Cardiac septum (tissue), 1 donor: ENCODE results near the gene TWNK. TPM values are rescaled to one million over a fixed set of nuclear protein-coding genes. Genes with fewer than 3 reads are reported as not detected.
"Not testable (repeated sequence)": the region's sequence is repeated elsewhere in the genome, so short reads cannot be mapped to it uniquely, and the experiment has no call there.

Experiments used
- DNase-seq: peaks from one replicate; pipeline ENCODE4 v3.0.0-alpha.2; 2020; ENCODE audit warnings: low spot score
- intact Hi-C: fragments of 100-400 bp; cut with DNase I; formaldehyde crosslinking; loops from one replicate; pipeline ENCODE4 v1.14.0; 2022
- total RNA-seq: library from RNA; stranded (reverse); fragmentation: NEBNext Ultra II Directional; extraction: Animal tissue kit (Norgen Biotek cat#: 25700); gene quantifications from one replicate; pipeline ENCODE4 v1.2.1, GENCODE V29; 2021
- donor health status: DM: no; HTN: no; CAD: no.

TWNK gene
- total RNA-seq, 1 donor from 2014 or later, result 5.2 TPM

GRCh38 chr10:100972115-100972903 is 15.0 kb upstream of the TWNK start:
- DNase-seq, result no peak
- intact Hi-C loops, result no loop called here

DNA sequence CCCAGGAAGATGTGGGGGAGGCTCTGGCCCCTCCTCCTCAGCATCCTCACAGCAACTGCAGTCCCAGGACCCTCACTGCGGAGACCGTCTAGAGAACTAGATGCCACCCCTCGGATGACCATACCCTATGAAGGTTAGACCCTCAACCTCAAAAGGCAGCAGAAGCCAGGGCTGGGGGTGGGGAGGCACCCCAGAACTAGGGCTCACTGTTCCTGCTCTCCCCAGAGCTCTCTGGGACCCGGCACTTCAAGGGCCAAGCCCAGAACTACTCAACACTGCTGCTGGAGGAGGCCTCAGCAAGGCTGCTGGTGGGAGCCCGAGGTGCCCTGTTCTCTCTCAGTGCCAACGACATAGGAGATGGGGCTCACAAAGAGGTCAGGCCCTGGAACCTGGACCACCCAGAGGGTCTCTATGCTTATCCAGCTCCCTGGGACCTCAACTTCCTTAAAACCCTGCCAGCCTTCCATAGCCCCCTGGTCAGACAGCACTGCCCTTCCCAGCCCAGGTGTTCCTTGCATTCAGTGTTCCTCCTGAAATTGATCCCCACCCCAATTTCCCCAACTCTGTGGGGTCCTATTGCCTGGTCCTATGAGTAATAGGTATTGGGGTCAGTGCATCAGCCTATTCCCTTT is 14.3 kb upstream of the TWNK start:
- intact Hi-C loops, result no loop called here
- no peak for DNase-seq

GRCh38 chr10:100975397-100975796 is 11.9 kb upstream of the TWNK start:
- intact Hi-C loops, DNase-seq: not testable (repeated sequence)

DNA sequence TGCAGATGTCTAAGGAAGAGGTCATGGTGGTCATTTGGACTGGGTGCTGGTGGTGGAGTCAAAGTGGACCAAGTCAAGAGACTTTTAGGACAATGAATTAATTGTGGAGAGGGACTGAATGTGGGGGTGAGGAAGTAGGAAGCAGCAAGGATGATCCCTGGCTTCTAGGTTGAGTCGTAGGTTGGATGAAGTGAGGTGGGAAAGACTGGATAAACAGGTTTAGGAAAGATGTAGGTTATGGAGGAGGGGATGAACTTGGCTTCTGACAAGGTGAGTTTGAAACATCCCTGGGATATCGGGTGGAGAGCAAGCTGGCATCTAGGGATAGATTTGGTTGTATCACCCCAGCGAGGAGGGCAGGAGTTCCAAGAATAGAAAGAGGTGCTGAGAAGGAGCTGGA is 10.4 kb upstream of the TWNK start:
- DNase-seq, result no peak
- intact Hi-C loops, result no loop called here

DNA sequence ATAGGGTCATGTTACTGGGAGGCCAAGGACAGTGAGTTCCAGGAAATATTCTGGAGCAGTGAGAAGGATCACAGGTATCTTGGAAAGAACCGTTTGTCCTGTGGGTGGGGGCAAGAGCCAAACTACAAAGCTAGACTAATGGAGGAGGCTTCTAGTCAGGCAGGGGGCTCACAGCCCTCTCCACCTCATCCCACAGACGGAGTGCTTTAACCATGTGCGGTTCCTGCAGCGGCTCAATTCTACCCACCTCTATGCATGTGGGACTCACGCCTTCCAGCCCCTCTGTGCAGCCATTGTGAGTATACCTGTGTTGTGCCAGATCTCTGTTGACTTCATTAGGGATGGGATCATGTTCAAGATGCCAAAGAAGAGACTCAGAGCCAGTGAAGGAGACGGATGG is 9.9 kb upstream of the TWNK start:
- no peak for DNase-seq
- intact Hi-C loops, result no loop called here

DNA sequence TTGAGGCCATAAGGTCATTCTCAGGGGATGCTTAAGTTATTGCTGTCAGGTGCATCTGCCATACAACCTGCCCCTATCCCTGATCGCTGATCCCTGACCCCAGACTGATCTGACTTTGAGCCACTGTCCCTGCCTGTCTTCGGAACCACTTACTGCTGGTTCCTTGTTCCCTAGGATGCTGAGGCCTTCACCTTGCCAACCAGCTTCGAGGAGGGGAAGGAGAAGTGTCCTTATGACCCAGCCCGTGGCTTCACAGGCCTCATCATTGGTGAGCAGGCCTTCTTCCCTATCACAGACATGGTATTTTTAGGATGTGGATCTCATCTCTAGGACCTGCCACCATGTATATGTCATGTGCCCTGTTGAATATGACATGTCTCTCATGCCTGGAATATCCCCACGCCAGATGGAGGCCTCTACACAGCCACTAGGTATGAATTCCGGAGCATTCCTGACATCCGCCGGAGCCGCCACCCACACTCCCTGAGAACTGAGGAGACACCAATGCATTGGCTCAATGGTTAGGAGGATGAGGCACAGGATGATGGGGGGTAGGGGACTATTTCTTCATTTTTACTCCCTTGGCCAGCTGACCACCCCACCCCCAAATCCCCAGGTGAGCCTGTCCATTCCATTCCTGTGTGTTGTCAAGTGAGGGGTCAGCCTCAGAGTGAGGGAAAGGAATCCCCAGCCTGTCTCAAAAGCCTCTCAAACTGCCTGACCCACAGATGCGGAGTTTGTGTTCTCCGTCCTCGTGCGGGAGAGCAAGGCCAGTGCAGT is 9.0 kb upstream of the TWNK start:
- intact Hi-C loops, result no loop called here
- no peak for DNase-seq

- intact Hi-C loops, result no loop called here
- DNase-seq, result no peak
Observed at GRCh38 chr10:100978901-100979195, 8.5 kb upstream of the TWNK start.

DNA sequence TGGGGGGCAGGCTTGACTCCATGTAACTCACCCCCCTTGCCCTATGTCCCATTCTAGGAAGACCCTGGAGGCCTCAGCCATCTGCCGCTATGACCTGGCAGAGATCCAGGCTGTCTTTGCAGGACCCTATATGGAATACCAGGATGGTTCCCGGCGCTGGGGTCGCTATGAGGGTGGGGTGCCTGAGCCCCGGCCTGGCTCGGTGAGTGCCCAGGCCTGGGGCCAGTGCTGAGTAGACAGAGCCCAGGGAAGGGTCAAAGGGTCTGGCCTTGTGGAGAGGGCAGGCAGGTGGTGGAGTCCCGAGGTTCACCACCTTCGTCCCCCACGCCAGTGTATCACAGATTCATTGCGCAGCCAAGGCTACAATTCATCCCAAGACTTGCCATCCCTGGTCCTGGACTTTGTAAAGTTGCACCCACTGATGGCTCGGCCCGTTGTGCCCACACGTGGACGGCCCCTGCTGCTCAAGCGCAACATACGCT is 7.5 kb upstream of the TWNK start:
- intact Hi-C loops, result no loop called here
- DNase-seq, result peak; percentile 64

GRCh38 chr10:100980311-100980710 is 7.0 kb upstream of the TWNK start:
- intact Hi-C loops, result no loop called here
- DNase-seq, result peak; percentile 54

DNA sequence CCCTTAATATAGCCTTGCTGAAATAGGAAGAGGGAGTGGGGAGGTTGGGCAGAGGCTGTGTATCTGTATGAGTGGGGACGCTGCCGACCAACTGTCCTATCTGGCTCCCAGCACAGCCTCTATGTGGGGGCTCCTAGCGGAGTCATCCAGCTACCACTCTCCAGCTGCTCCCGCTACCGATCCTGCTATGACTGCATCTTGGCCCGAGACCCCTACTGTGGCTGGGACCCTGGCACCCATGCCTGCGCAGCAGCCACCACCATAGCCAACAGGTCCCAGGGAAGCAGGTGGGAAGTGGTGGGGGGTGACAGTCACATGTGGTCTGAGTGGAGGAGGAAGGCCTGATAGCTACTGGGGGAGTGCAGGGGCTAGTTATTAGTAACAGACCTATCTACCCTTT is 6.6 kb upstream of the TWNK start:
- DNase-seq, result peak; percentile 51

GRCh38 chr10:100981178-100981772 is 6.1 kb upstream of the TWNK start:
- DNase-seq, result peak; percentile 3
- intact Hi-C loops, result no loop called here

More for the DNA sequence above, 6.6 kb upstream of the TWNK start:
- intact Hi-C loops, result no loop called here

DNA sequence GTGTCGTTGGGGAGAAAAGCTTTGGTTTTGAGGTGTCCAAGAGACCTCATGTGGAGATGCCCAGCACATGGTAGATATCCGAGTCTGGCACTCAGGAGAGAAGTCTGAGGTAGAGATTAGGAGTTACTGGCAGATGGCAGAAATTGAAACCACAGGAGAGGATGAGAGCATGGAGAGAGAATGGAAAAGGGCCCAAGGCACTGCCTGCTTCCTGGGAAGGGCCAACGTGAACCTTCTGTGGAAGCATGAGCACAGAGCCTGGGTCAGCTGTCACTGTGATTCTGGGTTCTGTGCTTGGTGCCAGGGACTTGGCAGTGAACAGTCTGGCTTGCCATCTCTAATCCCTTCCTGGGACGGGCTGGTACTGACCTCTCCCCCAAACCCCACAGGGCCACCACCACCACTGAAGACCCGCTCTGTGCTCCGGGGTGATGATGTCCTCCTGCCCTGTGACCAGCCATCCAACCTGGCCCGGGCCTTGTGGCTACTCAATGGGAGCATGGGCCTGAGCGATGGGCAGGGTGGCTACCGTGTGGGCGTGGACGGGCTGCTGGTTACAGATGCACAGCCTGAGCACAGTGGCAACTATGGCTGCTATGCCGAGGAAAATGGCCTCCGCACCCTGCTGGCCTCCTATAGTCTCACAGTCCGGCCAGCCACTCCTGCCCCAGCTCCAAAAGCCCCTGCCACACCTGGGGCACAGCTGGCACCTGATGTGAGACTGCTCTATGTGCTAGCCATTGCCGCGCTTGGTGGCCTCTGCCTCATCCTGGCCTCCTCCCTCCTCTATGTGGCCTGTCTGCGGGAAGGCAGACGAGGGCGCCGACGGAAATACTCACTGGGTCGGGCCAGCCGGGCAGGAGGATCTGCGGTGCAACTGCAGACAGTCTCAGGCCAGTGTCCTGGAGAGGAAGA is 4.2 kb upstream of the TWNK start:
- intact Hi-C loops, result no loop called here
- peak; percentile 74 for DNase-seq

DNA sequence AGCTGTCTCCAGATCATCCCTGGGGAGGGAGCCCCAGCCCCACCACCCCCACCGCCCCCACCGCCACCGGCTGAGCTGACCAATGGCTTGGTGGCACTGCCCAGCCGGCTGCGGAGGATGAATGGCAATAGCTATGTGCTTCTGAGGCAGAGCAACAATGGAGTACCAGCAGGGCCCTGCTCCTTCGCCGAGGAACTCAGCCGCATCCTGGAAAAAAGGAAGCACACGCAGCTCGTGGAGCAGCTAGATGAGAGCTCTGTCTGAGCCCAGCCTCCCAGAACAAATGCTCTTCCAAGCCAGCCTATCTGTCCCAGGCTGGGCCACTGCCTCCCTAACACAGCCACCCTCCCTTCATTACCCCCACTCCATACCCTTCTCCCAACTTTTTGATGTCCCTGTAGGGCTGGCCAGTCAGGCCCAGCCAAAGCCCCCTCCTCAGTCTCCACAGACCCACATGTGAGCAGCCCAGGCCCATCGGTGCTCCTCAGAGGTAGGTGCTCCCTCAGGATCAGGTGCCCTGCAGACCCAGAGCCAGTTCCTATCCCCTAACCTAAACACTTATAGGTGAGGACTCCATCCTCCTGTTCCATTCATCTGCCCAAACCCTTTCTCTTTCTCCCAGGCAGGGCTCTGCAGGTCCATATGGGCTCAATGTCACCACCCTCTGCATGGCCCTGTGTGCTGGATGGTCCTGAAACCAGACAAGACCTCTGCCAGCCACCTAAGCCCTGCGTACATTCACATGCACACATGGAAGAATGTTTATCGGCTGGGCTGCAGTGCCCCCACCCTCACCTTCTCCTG is 3.3 kb upstream of the TWNK start:
- intact Hi-C loops, result no loop called here

GRCh38 chr10:100984672-100985177 is 2.6 kb upstream of the TWNK start:
- intact Hi-C loops, result loop anchor here (5.0 kb wide), 1 partner anchor 72 kb away; the partner anchor contains the start of gene SLF2
- peak; percentile 55 for DNase-seq

More for the DNA sequence above, 3.3 kb upstream of the TWNK start:
- peak; percentile 63 for DNase-seq

GRCh38 chr10:100985336-100985735 is 2.0 kb upstream of the TWNK start:
- peak; percentile 31 for DNase-seq
- intact Hi-C loops, result loop anchor here (5.0 kb wide), 1 partner anchor 73 kb away; the partner anchor contains the start of gene SLF2

GRCh38 chr10:100986623-100986951 is 756 bp upstream of the TWNK start:
- intact Hi-C loops, result loop anchor here (5.0 kb wide), 1 partner anchor 74 kb away; the partner anchor contains the start of gene SLF2
- DNase-seq, result no peak

DNA sequence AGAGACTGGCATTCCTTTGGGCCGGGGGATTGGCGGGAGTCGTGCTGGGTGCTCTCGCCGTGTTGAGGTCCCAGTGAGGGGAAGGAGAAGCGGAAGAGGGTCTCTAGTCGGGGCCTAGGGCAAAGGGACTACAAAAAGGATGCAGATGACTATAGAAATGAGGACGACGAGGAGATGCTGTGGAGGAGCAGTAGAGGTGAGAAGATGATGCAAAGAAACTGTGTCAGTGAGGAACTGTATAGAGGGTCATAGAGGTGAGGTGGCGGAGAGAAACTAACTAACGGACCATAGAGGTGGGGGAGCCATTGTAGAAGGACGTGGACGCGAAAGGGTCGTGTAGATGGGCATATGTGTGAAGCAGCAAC is 324 bp downstream of the TWNK start:
- no peak for DNase-seq
- intact Hi-C loops, result loop anchor here (5.0 kb wide), 1 partner anchor 75 kb away; the partner anchor contains the start of gene SLF2

DNA sequence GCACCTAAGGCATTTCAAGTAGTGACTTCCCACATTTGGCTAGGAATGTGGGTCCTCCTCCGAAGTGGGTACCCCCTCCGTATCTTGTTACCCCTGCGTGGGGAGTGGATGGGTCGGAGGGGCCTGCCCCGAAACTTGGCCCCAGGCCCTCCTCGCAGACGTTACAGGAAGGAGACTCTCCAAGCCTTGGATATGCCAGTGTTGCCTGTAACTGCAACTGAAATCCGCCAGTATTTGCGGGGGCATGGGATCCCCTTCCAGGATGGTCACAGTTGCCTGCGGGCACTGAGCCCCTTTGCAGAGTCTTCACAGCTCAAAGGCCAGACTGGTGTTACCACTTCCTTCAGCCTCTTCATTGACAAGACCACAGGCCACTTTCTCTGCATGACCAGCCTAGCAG is 823 bp downstream of the TWNK start:
- intact Hi-C loops, result loop anchor here (5.0 kb wide), 1 partner anchor 76 kb away; the partner anchor contains the start of gene SLF2
- no peak for DNase-seq
